Prostate gland (tissue), 2 donors: ENCODE measurements around the gene HCFC1.

Experiments used
- POLR2A ChIP-seq: fragments of 450-650 bp; IDR thresholded peaks from one replicate; pipeline ENCODE4 v1.6.1; 2016; ENCODE audit warnings: antibody characterized with exemption, mild to moderate bottlenecking
- TF ChIP-seq, protein P1 (sequence below), 4 experiments: fragments of 200-600 bp in 2 of 4; fragments of 450-650 bp in 2 of 4; sonication (generic) in 2 of 4; IDR thresholded peaks; 1 replicate in 3 of 4; 2 replicates in 1 of 4; pipeline ENCODE4 v1.5.1; 2016 to 2019; ENCODE audit warnings: antibody characterized with exemption in 4 of 4, mild to moderate bottlenecking in 2 of 4, moderate library complexity in 2 of 4

GRCh38 chrX:153925739-153926551, 45.7 kb downstream of the HCFC1 start, which contains the start of gene ARHGAP4:
- TF ChIP-seq, protein P1, sequence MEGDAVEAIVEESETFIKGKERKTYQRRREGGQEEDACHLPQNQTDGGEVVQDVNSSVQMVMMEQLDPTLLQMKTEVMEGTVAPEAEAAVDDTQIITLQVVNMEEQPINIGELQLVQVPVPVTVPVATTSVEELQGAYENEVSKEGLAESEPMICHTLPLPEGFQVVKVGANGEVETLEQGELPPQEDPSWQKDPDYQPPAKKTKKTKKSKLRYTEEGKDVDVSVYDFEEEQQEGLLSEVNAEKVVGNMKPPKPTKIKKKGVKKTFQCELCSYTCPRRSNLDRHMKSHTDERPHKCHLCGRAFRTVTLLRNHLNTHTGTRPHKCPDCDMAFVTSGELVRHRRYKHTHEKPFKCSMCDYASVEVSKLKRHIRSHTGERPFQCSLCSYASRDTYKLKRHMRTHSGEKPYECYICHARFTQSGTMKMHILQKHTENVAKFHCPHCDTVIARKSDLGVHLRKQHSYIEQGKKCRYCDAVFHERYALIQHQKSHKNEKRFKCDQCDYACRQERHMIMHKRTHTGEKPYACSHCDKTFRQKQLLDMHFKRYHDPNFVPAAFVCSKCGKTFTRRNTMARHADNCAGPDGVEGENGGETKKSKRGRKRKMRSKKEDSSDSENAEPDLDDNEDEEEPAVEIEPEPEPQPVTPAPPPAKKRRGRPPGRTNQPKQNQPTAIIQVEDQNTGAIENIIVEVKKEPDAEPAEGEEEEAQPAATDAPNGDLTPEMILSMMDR (IDR thresholded peaks at IDR 0.05) = no peak
- no peak for TF ChIP-seq POLR2A
